HepG2 (cell line): ENCODE measurements around the gene CAMKMT. TPM values are rescaled to one million over a fixed set of nuclear protein-coding genes. Genes with fewer than 3 reads are reported as not detected.

Experiments
- ATAC-seq: fragments of 200-7000 bp; cut with Tn5 transposase; 3 replicates; pipeline ENCODE4 v1.9.1; 2020; ENCODE audit warnings: mild to moderate bottlenecking, moderate library complexity
- BruUV-seq: library from RNA; stranded (reverse); fragments of 400-500 nt; replicated peaks from 2 replicates; lab custom pipeline; 2021; lab: Mats Ljungman, UMichigan
- CTCF ChIA-PET: fragments of 300-600 bp; formaldehyde crosslinking; extraction: SDS; loops from one replicate; lab custom pipeline; 2021; ENCODE audit warnings: low total read pairs, inconsistent platforms, low intra/inter-chr PET ratio; lab: Yijun Ruan, JAX
- POLR2A ChIA-PET: fragments of 350-600 bp; sonication (Branson Sonifier 250); formaldehyde crosslinking; loops from one replicate; lab custom pipeline; 2020; ENCODE audit warnings: antibody characterized with exemption, inconsistent platforms; lab: Yijun Ruan, JAX
- DNase-seq: peaks from one replicate; pipeline ENCODE4 v3.0.0-alpha.2; 2015; ENCODE audit warnings: low spot score
- FAIRE-seq: peaks from 3 replicates; lab custom pipeline; 2011; peaks lifted over from hg19 to GRCh38; lab: Jason Lieb, UNC
- H2AFZ ChIP-seq: one replicate; pipeline ENCODE4 v1.6.1; 2011; ENCODE audit warnings: low read length, inconsistent platforms
- H3K27ac ChIP-seq: fragments of 300-600 bp; 3 replicates; pipeline ENCODE4 v1.8.0; 2011; ENCODE audit warnings: mixed run types, mild to moderate bottlenecking, mixed read lengths, low read length, inconsistent platforms; ENCODE audit not compliant: insufficient read depth; ENCODE audit errors: extremely low read length
- H3K27me3 ChIP-seq, 2 experiments: fragments of 200-600 bp in 1 of 2; 2 replicates in 1 of 2; 3 replicates in 1 of 2; pipeline versions ENCODE4 v1.6.0 to v1.8.0; 2011; ENCODE audit warnings: low read length in 2 of 2, mild to moderate bottlenecking in 2 of 2, moderate library complexity in 2 of 2, inconsistent platforms in 1 of 2; ENCODE audit not compliant: insufficient read depth in 2 of 2, control insufficient read depth in 1 of 2
- H3K36me3 ChIP-seq, 2 experiments: fragments of 200-600 bp in 1 of 2; replicated peaks in 1 of 2; 2 replicates in 1 of 2; 3 replicates in 1 of 2; pipeline versions ENCODE4 v1.5.1 to v1.8.0; 2011; ENCODE audit warnings: low read length in 2 of 2, inconsistent platforms in 1 of 2; ENCODE audit not compliant: insufficient read depth in 2 of 2, control insufficient read depth in 1 of 2
- H3K4me1 ChIP-seq: 2 replicates; pipeline ENCODE4 v1.5.1; 2012; ENCODE audit warnings: low read length, inconsistent platforms; ENCODE audit not compliant: insufficient read depth
- H3K4me2 ChIP-seq: 2 replicates; pipeline ENCODE4 v1.6.0; 2011; ENCODE audit warnings: low read depth, low read length, inconsistent platforms
- H3K4me3 ChIP-seq, 3 experiments: fragments of 200-600 bp in 1 of 3; sonication (generic), shearing (Covaris generic) in 1 of 3; replicated peaks in 1 of 3; 2 replicates each; pipeline ENCODE4 v1.5.1; 2011 to 2016; ENCODE audit warnings: low read length in 3 of 3, inconsistent platforms in 2 of 3, low read depth in 2 of 3, mild to moderate bottlenecking in 2 of 3, control low read depth in 1 of 3, mixed read lengths in 1 of 3; ENCODE audit not compliant: insufficient read depth in 1 of 3
- H3K79me2 ChIP-seq: one replicate; pipeline ENCODE4 v1.6.1; 2011; ENCODE audit warnings: low read length, inconsistent platforms; ENCODE audit not compliant: insufficient read depth
- H3K9ac ChIP-seq: 2 replicates; pipeline ENCODE4 v1.6.0; 2011; ENCODE audit warnings: mild to moderate bottlenecking, low read depth, low read length, inconsistent platforms; ENCODE audit not compliant: insufficient read depth
- H3K9me3 ChIP-seq: 2 replicates; pipeline ENCODE4 v1.5.1; 2012; ENCODE audit warnings: mild to moderate bottlenecking, low read length
- H4K20me1 ChIP-seq: 2 replicates; pipeline ENCODE4 v1.6.0; 2011; ENCODE audit warnings: inconsistent platforms, mild to moderate bottlenecking, low read length, moderate library complexity; ENCODE audit not compliant: insufficient read depth
- BORCS8-MEF2B ChIP-seq: sonication (generic); formaldehyde crosslinking; IDR thresholded peaks from 2 replicates; pipeline ENCODE4 v1.8.0; 2022; ENCODE audit warnings: mild to moderate bottlenecking, missing genetic modification reagents
- BRD4 ChIP-seq: sonication (generic); formaldehyde crosslinking; IDR thresholded peaks from 2 replicates; pipeline ENCODE4 v1.4.0; 2020; ENCODE audit warnings: missing genetic modification reagents
- FOXO1 ChIP-seq: sonication (generic); formaldehyde crosslinking; IDR thresholded peaks from 2 replicates; pipeline ENCODE4 v1.4.0; 2020; ENCODE audit warnings: missing genetic modification reagents
- FOXO4 ChIP-seq: sonication (generic); formaldehyde crosslinking; conservative IDR thresholded peaks from 2 replicates; pipeline ENCODE4 v1.8.1; 2023; ENCODE audit warnings: missing genetic modification reagents
- HNF1B ChIP-seq: sonication (generic); formaldehyde crosslinking; IDR thresholded peaks from 2 replicates; pipeline ENCODE4 v1.5.1; 2020; ENCODE audit warnings: mild to moderate bottlenecking, moderate library complexity, missing genetic modification reagents
- MAF1 ChIP-seq: sonication (generic); formaldehyde crosslinking; IDR thresholded peaks from 2 replicates; pipeline ENCODE4 v1.5.0; 2020; ENCODE audit warnings: missing genetic modification reagents, borderline replicate concordance
- NR2F1 ChIP-seq, 2 experiments: fragments of 450-650 bp in 1 of 2; formaldehyde crosslinking in 1 of 2; IDR thresholded peaks; 2 replicates each; pipeline versions ENCODE4 v1.5.0 to v1.6.1; 2016 to 2020; ENCODE audit warnings: mild to moderate bottlenecking in 1 of 2, missing compliant biosample characterization in 1 of 2, missing genetic modification reagents in 1 of 2, moderate library complexity in 1 of 2
- PATZ1 ChIP-seq: sonication (generic); formaldehyde crosslinking; IDR thresholded peaks from 2 replicates; pipeline ENCODE4 v1.4.0; 2020; ENCODE audit warnings: missing genetic modification reagents
- POGK ChIP-seq: sonication (generic); formaldehyde crosslinking; conservative IDR thresholded peaks from 2 replicates; pipeline ENCODE4 v1.8.0; 2022; ENCODE audit warnings: mild to moderate bottlenecking, moderate library complexity, missing genetic modification reagents
- ZBTB4 ChIP-seq: sonication (generic); formaldehyde crosslinking; IDR thresholded peaks from 2 replicates; pipeline ENCODE4 v1.4.0; 2020; ENCODE audit warnings: missing genetic modification reagents, mild to moderate bottlenecking, borderline replicate concordance
- ZMYM3 ChIP-seq: sonication (generic); formaldehyde crosslinking; IDR thresholded peaks from 2 replicates; pipeline ENCODE4 v1.5.1; 2020; ENCODE audit warnings: mild to moderate bottlenecking, missing genetic modification reagents
- ZMYM4 ChIP-seq: sonication (generic); formaldehyde crosslinking; IDR thresholded peaks from 2 replicates; pipeline ENCODE4 v1.8.1; 2023; ENCODE audit warnings: mild to moderate bottlenecking, missing genetic modification reagents
- ZNF121 ChIP-seq: sonication (generic); formaldehyde crosslinking; IDR thresholded peaks from 2 replicates; pipeline ENCODE4 v1.5.0; 2020; ENCODE audit warnings: mild to moderate bottlenecking, missing genetic modification reagents
- ZNF460 ChIP-seq: sonication (generic); formaldehyde crosslinking; IDR thresholded peaks from 2 replicates; pipeline ENCODE4 v1.5.1; 2020; ENCODE audit warnings: missing genetic modification reagents, mild to moderate bottlenecking, borderline replicate concordance
- ZSCAN31 ChIP-seq: sonication (generic); formaldehyde crosslinking; IDR thresholded peaks from 2 replicates; pipeline ENCODE4 v1.5.0; 2020; ENCODE audit warnings: low read depth, mild to moderate bottlenecking, missing genetic modification reagents
- WGBS: methylation state at CpG from one replicate; pipeline ENCODE4 v1.1.6; 2017; ENCODE audit warnings: low lambda C conversion rate; 5-methylcytosine and 5-hydroxymethylcytosine counted together
- in situ Hi-C: cut with HindIII; loops from 2 replicates; pipeline ENCODE4 v1.10.0; 2017; ENCODE audit warnings: low pct_unique_long_range_greater_than_20kb; ENCODE audit not compliant: extremely low pct_ligation_motif_present
- intact Hi-C: fragments of 100-400 bp; cut with micrococcal nuclease; formaldehyde crosslinking; loops from one replicate; pipeline ENCODE4 v1.10.0; 2022; ENCODE audit not compliant: unreplicated experiment
- polyA plus RNA-seq, 8 experiments: library from polyadenylated mRNA; depleted of rRNA in 3 of 8; stranded (reverse) in 7 of 8; unstranded in 1 of 8; fragments of >200 nt; fragmentation: Illumina TruSeq in 4 of 8; extraction: Trizol in 4 of 8; gene quantifications; 2 replicates each; pipeline versions ENCODE4 v1.2.1 to v1.2.3, GENCODE V29; 2011 to 2016; ENCODE audit warnings: low read depth in 4 of 8, missing spikeins in 1 of 8, mixed read lengths in 1 of 8; ENCODE audit not compliant: insufficient read depth in 1 of 8
- total RNA-seq, 5 experiments: library from RNA; depleted of rRNA; stranded (reverse); fragments of >200 nt; fragmentation: Illumina TruSeq; extraction: Trizol; gene quantifications; 2 replicates each; pipeline ENCODE4 v1.2.3, GENCODE V29; 2016; ENCODE audit warnings: low read depth in 1 of 5

Gene CAMKMT
- total and polyA plus RNA-seq, 2 of the 13 experiments (the other 11 are each of a cell fraction or from before 2014, with no cell fraction given): 6.9 to 20.8 TPM

GRCh38 chr2:44550561-44550960 is 188.8 kb downstream of the CAMKMT start:
- ChIA-PET POLR2A (no interaction called here), CTCF (no interaction called here)
- Histone ChIP-seq H3K4me1 (no peaks in the 10 kb centered on the region), H3K4me2 (no peak overlapping the region), H3K36me3 (no peaks in the 10 kb centered on the region), H3K27me3 (no peaks in the 10 kb centered on the region), H3K27ac (no peak overlapping the region), H4K20me1 (no peaks in the 10 kb centered on the region), H3K79me2 (no peaks in the 10 kb centered on the region), H2AFZ (no peak overlapping the region), H3K9me3 (no peaks in the 10 kb centered on the region), H3K4me3 (no peak overlapping the region), H3K9ac (no peak overlapping the region)
- intact Hi-C loops: no loop called here
- BruUV-seq: no TSS peak
- ATAC-seq: no peak
- in situ Hi-C loops: no loop called here
- WGBS: 94% methylated on average over 2 of the region's 2 CpGs
- FAIRE-seq: no peak
- DNase-seq: no peak
- no peak for TF ChIP-seq HNF1B (CRISPR knock-in tag)
- no peak for TF ChIP-seq ZBTB4 (CRISPR knock-in tag)
- no peak for TF ChIP-seq ZNF460
- TF ChIP-seq MAF1 (CRISPR knock-in tag): no peak
- no peak for TF ChIP-seq POGK (CRISPR knock-in tag)
- no peak for TF ChIP-seq NR2F1 (CRISPR knock-in tag; IDR thresholded peaks at IDR 0.05)
- no peak for TF ChIP-seq ZNF121
- no peak for TF ChIP-seq BRD4 (CRISPR knock-in tag)
- TF ChIP-seq PATZ1 (CRISPR knock-in tag): no peak
- TF ChIP-seq FOXO4: no peak
- TF ChIP-seq ZMYM3 (CRISPR knock-in tag): no peak
- no peak for TF ChIP-seq BORCS8-MEF2B
- TF ChIP-seq ZMYM4 (CRISPR knock-in tag): no peak
- TF ChIP-seq ZSCAN31 (CRISPR knock-in tag): no peak
- TF ChIP-seq FOXO1 (CRISPR knock-in tag): no peak
